ENCODE measurements around the gene RASA3. TPM values are rescaled to one million over a fixed set of nuclear protein-coding genes. Genes with fewer than 3 reads are reported as not detected.

RASA3 gene
- total RNA-seq, 1 experiment from 2014 or later, result 0.95 TPM

- CTCF ChIA-PET, result no interaction called here
- no peak overlapping the region for H3K4me3 ChIP-seq (ENCODE audit: low read depth, low read length)
- no peak for DNase-seq
- Mint-ChIP-seq H3K36me3 (ENCODE audit: insufficient read depth, unreplicated experiment) (peaks cover 22% of the 10 kb centered on the region), H3K4me3 (ENCODE audit: unreplicated experiment) (no peak overlapping the region), H3K27ac (ENCODE audit: unreplicated experiment) (no peak overlapping the region), H3K27me3 (ENCODE audit: insufficient read depth, unreplicated experiment) (no peaks in the 10 kb centered on the region), H3K4me1 (ENCODE audit: low read depth, unreplicated experiment) (no peaks in the 10 kb centered on the region), H3K9me3 (ENCODE audit: unreplicated experiment) (no peaks in the 10 kb centered on the region)
- no peaks in the 10 kb centered on the region for H3K36me3 ChIP-seq (ENCODE audit: control insufficient read depth, insufficient read depth, low read length)
- peaks cover 11% of the 10 kb centered on the region for H3K4me1 ChIP-seq
- POLR2A ChIA-PET, result interaction anchor here (1.0 kb wide), 1 partner anchor 79 kb away, joined by 4 read pairs; no protein-coding TSS in a partner anchor
- H3K27me3 ChIP-seq (replicated peaks; ENCODE audit: control insufficient read depth, insufficient read depth, low read length), result no peaks in the 10 kb centered on the region
- no TSS peak for BruUV-seq (replicated peaks)
- intact Hi-C loops (cut with micrococcal nuclease; ENCODE audit: unreplicated experiment), result loop anchor here (10.0 kb wide), 1 partner anchor 48 kb away; no protein-coding TSS in a partner anchor
- TF ChIP-seq CTCF (IDR thresholded peaks at IDR 0.05; ENCODE audit: insufficient read depth in 1 of 2, low read depth in 1 of 2, low read length in 1 of 2, severe bottlenecking in 1 of 2, unreplicated experiment in 1 of 2), result no peak
- peaks cover 4% of the 10 kb centered on the region; the same call in 1 of the 2 replicates for H3K9me3 ChIP-seq
Measured at GRCh38 chr13:114066956-114067355, 65.5 kb downstream of the RASA3 start.

GRCh38 chr13:114065926-114066774, 66.3 kb downstream of the RASA3 start:
- peak overlapping the region; percentile 69 for H3K27ac Mint-ChIP-seq (ENCODE audit: unreplicated experiment)
- H3K27me3 Mint-ChIP-seq (ENCODE audit: insufficient read depth, unreplicated experiment), result no peaks in the 10 kb centered on the region
- no peaks in the 10 kb centered on the region for H3K4me1 Mint-ChIP-seq (ENCODE audit: low read depth, unreplicated experiment)
- Histone ChIP-seq H3K4me3 (ENCODE audit: low read depth, low read length) (no peak overlapping the region), H3K4me1 (peaks cover 11% of the 10 kb centered on the region), H3K27me3 (replicated peaks; ENCODE audit: control insufficient read depth, insufficient read depth, low read length) (no peaks in the 10 kb centered on the region), H3K36me3 (ENCODE audit: control insufficient read depth, insufficient read depth, low read length) (no peaks in the 10 kb centered on the region), H3K9me3 (peaks cover 3% of the 10 kb centered on the region; the same call in 1 of the 2 replicates)
- CTCF ChIA-PET, result no interaction called here
- TF ChIP-seq CTCF (IDR thresholded peaks at IDR 0.05; ENCODE audit: insufficient read depth in 1 of 2, low read depth in 1 of 2, low read length in 1 of 2, severe bottlenecking in 1 of 2, unreplicated experiment in 1 of 2), result no peak
- H3K9me3 Mint-ChIP-seq (ENCODE audit: unreplicated experiment), result no peaks in the 10 kb centered on the region
- BruUV-seq (replicated peaks), result no TSS peak
- intact Hi-C loops (cut with micrococcal nuclease; ENCODE audit: unreplicated experiment), result loop anchor here (10.0 kb wide), 1 partner anchor 49 kb away; no protein-coding TSS in a partner anchor
- POLR2A ChIA-PET, result interaction anchor here (1.0 kb wide), 1 partner anchor 80 kb away, joined by 4 read pairs; no protein-coding TSS in a partner anchor
- H3K36me3 Mint-ChIP-seq (ENCODE audit: insufficient read depth, unreplicated experiment), result peaks cover 16% of the 10 kb centered on the region
- DNase-seq, result no peak
- H3K4me3 Mint-ChIP-seq (ENCODE audit: unreplicated experiment), result no peak overlapping the region

- Histone ChIP-seq H3K27me3 (replicated peaks; ENCODE audit: control insufficient read depth, insufficient read depth, low read length) (no peaks in the 10 kb centered on the region), H3K9me3 (no peaks in the 10 kb centered on the region), H3K36me3 (ENCODE audit: control insufficient read depth, insufficient read depth, low read length) (no peaks in the 10 kb centered on the region), H3K4me3 (ENCODE audit: low read depth, low read length) (peak overlapping the region; percentile 42), H3K4me1 (peaks cover 11% of the 10 kb centered on the region)
- ChIA-PET POLR2A (no interaction called here), CTCF (no interaction called here)
- intact Hi-C loops (cut with micrococcal nuclease; ENCODE audit: unreplicated experiment), result loop anchor here (10.0 kb wide), 1 partner anchor 49 kb away; no protein-coding TSS in a partner anchor
- Mint-ChIP-seq H3K4me3 (ENCODE audit: unreplicated experiment) (peak overlapping the region; percentile 70), H3K9me3 (ENCODE audit: unreplicated experiment) (no peaks in the 10 kb centered on the region), H3K27ac (ENCODE audit: unreplicated experiment) (peak overlapping the region; percentile 69), H3K4me1 (ENCODE audit: low read depth, unreplicated experiment) (no peaks in the 10 kb centered on the region), H3K36me3 (ENCODE audit: insufficient read depth, unreplicated experiment) (peaks cover 11% of the 10 kb centered on the region), H3K27me3 (ENCODE audit: insufficient read depth, unreplicated experiment) (no peaks in the 10 kb centered on the region)
- no TSS peak for BruUV-seq (replicated peaks)
- no peak for TF ChIP-seq CTCF (IDR thresholded peaks at IDR 0.05; ENCODE audit: insufficient read depth in 1 of 2, low read depth in 1 of 2, low read length in 1 of 2, severe bottlenecking in 1 of 2, unreplicated experiment in 1 of 2)
- peak; percentile 68 to 77 for DNase-seq
Measured at GRCh38 chr13:114065141-114065925, 67.1 kb downstream of the RASA3 start.
